ES-I3 (cell line): ENCODE results near the gene GBX1.
A peak's percentile ranks its signal among the peaks of the same experiment; 100 is the strongest.

Experiments
- H3K36me3 ChIP-seq: 2 replicates; pipeline ENCODE4 v1.6.1; 2013; ENCODE audit warnings: mild to moderate bottlenecking, low read length, control low read depth, moderate library complexity; ENCODE audit not compliant: insufficient read depth
- H3K4me1 ChIP-seq: 2 replicates; pipeline ENCODE4 v1.6.1; 2013; ENCODE audit warnings: mild to moderate bottlenecking, control low read depth, low read length; ENCODE audit not compliant: insufficient read depth
- H3K9ac ChIP-seq: 2 replicates; pipeline ENCODE4 v1.6.1; 2013; ENCODE audit warnings: low read depth, mild to moderate bottlenecking, low read length, moderate library complexity
- H3K9me3 ChIP-seq: 2 replicates; pipeline ENCODE4 v1.6.1; 2013; ENCODE audit warnings: mild to moderate bottlenecking, low read length, moderate library complexity; ENCODE audit not compliant: control insufficient read depth, insufficient read depth

The GBX1 gene

GRCh38 chr7:151125846-151126481 lies 41.5 kb downstream of the GBX1 start:
- H3K4me1 ChIP-seq = peaks cover 6% of the 10 kb centered on the region
- no peaks in the 10 kb centered on the region for H3K9me3 ChIP-seq
- no peaks in the 10 kb centered on the region for H3K36me3 ChIP-seq
- peak overlapping the region; percentile 55; the same call in 1 of the 2 replicates for H3K9ac ChIP-seq

GRCh38 chr7:151125470-151125845 lies 42.0 kb downstream of the GBX1 start:
- H3K4me1 ChIP-seq = peaks cover 6% of the 10 kb centered on the region
- no peaks in the 10 kb centered on the region for H3K9me3 ChIP-seq
- H3K36me3 ChIP-seq = no peaks in the 10 kb centered on the region
- H3K9ac ChIP-seq = peak overlapping the region; percentile 55; the same call in 1 of the 2 replicates

- no peaks in the 10 kb centered on the region for H3K36me3 ChIP-seq
- no peak overlapping the region; the same call in 1 of the 2 replicates for H3K9ac ChIP-seq
- no peaks in the 10 kb centered on the region for H3K9me3 ChIP-seq
- H3K4me1 ChIP-seq = peaks cover 6% of the 10 kb centered on the region
These were observed 42.5 kb downstream of the GBX1 start for GRCh38 chr7:151124899-151125399.

GRCh38 chr7:151124481-151124880 lies 43.0 kb downstream of the GBX1 start:
- H3K36me3 ChIP-seq = no peaks in the 10 kb centered on the region
- no peaks in the 10 kb centered on the region for H3K9me3 ChIP-seq
- H3K9ac ChIP-seq = no peak overlapping the region
- peaks cover 6% of the 10 kb centered on the region for H3K4me1 ChIP-seq

- H3K9ac ChIP-seq = no peak overlapping the region
- no peaks in the 10 kb centered on the region for H3K36me3 ChIP-seq
- no peaks in the 10 kb centered on the region for H3K9me3 ChIP-seq
- H3K4me1 ChIP-seq = peaks cover 6% of the 10 kb centered on the region
These were observed 43.6 kb downstream of the GBX1 start for GRCh38 chr7:151123822-151124464.

GRCh38 chr7:151123158-151123821 lies 44.2 kb downstream of the GBX1 start:
- H3K36me3 ChIP-seq = no peaks in the 10 kb centered on the region
- H3K9ac ChIP-seq = no peak overlapping the region

GRCh38 chr7:151122796-151123157 lies 44.7 kb downstream of the GBX1 start:
- H3K36me3 ChIP-seq = no peaks in the 10 kb centered on the region
- H3K9ac ChIP-seq = no peak overlapping the region
- peaks cover 6% of the 10 kb centered on the region for H3K4me1 ChIP-seq
- H3K9me3 ChIP-seq = no peaks in the 10 kb centered on the region

More at GRCh38 chr7:151123158-151123821, 44.2 kb downstream of the GBX1 start:
- Histone ChIP-seq H3K4me1 (peaks cover 6% of the 10 kb centered on the region), H3K9me3 (no peaks in the 10 kb centered on the region)

GRCh38 chr7:151122276-151122675 lies 45.2 kb downstream of the GBX1 start:
- peaks cover 6% of the 10 kb centered on the region for H3K4me1 ChIP-seq
- no peaks in the 10 kb centered on the region for H3K9me3 ChIP-seq
- H3K36me3 ChIP-seq = no peaks in the 10 kb centered on the region
- H3K9ac ChIP-seq = no peak overlapping the region

- Histone ChIP-seq H3K4me1 (peaks cover under 1% of the 10 kb centered on the region; the same call in 1 of the 2 replicates), H3K36me3 (no peaks in the 10 kb centered on the region), H3K9ac (no peak overlapping the region), H3K9me3 (no peaks in the 10 kb centered on the region)
These were observed 45.9 kb downstream of the GBX1 start for GRCh38 chr7:151121380-151122170.

- H3K9me3 ChIP-seq = no peaks in the 10 kb centered on the region
- H3K4me1 ChIP-seq = no peaks in the 10 kb centered on the region; the same call in 1 of the 2 replicates
- H3K36me3 ChIP-seq = no peaks in the 10 kb centered on the region
- H3K9ac ChIP-seq = no peak overlapping the region
These were observed 46.6 kb downstream of the GBX1 start for GRCh38 chr7:151120896-151121295.

GRCh38 chr7:151119902-151120301 lies 47.6 kb downstream of the GBX1 start:
- Histone ChIP-seq H3K36me3 (no peaks in the 10 kb centered on the region), H3K9ac (no peak overlapping the region), H3K9me3 (no peaks in the 10 kb centered on the region), H3K4me1 (no peaks in the 10 kb centered on the region; the same call in 1 of the 2 replicates)

- no peak overlapping the region for H3K9ac ChIP-seq
- no peaks in the 10 kb centered on the region for H3K9me3 ChIP-seq
- no peaks in the 10 kb centered on the region for H3K36me3 ChIP-seq
- H3K4me1 ChIP-seq = peaks cover 2% of the 10 kb centered on the region; the same call in 1 of the 2 replicates
These were observed 48.5 kb downstream of the GBX1 start for GRCh38 chr7:151119055-151119415.

GRCh38 chr7:151118108-151119054 lies 49.1 kb downstream of the GBX1 start:
- H3K4me1 ChIP-seq = peaks cover 8% of the 10 kb centered on the region; the same call in 1 of the 2 replicates
- H3K9me3 ChIP-seq = no peaks in the 10 kb centered on the region
- H3K36me3 ChIP-seq = no peaks in the 10 kb centered on the region
- H3K9ac ChIP-seq = no peak overlapping the region
